Loucy (cell line): ENCODE data around the gene DCUN1D3.

ENCODE experiments used
- EZH2phosphoT487 ChIP-seq: fragments of 200-600 bp; IDR thresholded peaks from 2 replicates; pipeline ENCODE4 v1.6.1; 2018; ENCODE audit warnings: antibody characterized with exemption, mild to moderate bottlenecking, moderate library complexity, borderline replicate concordance
- TF ChIP-seq, protein P1 (sequence below): fragments of 200-600 bp; sonication (generic); conservative IDR thresholded peaks from 2 replicates; pipeline ENCODE4 v1.5.1; 2014; ENCODE audit warnings: mild to moderate bottlenecking, antibody characterized with exemption, low read length

DNA sequence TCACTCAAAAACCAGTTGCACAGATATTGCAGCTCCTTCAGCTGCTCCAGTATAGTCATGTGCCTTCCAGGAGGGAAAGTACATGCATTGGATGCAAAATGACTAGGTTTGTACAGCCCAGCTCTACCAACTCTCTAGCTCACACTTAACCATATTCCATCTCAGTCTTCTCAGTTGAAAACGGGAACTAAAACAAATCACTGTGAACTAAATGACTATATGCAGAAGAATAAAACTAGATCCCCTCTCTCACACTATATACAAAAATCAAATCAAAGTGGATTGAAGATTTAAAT is 24.9 kb downstream of the DCUN1D3 start:
- TF ChIP-seq, protein P1, sequence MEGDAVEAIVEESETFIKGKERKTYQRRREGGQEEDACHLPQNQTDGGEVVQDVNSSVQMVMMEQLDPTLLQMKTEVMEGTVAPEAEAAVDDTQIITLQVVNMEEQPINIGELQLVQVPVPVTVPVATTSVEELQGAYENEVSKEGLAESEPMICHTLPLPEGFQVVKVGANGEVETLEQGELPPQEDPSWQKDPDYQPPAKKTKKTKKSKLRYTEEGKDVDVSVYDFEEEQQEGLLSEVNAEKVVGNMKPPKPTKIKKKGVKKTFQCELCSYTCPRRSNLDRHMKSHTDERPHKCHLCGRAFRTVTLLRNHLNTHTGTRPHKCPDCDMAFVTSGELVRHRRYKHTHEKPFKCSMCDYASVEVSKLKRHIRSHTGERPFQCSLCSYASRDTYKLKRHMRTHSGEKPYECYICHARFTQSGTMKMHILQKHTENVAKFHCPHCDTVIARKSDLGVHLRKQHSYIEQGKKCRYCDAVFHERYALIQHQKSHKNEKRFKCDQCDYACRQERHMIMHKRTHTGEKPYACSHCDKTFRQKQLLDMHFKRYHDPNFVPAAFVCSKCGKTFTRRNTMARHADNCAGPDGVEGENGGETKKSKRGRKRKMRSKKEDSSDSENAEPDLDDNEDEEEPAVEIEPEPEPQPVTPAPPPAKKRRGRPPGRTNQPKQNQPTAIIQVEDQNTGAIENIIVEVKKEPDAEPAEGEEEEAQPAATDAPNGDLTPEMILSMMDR: no peak
- no peak for TF ChIP-seq EZH2phosphoT487
